SIG-M5 (cell line): ENCODE results near the gene CST9.
"Not testable (repeated sequence)": the region's sequence is repeated elsewhere in the genome, so short reads cannot be mapped to it uniquely, and the experiment has no call there.

Experiments
- DNase-seq: peaks from one replicate; lab custom pipeline; 2025; lab: John Stamatoyannopoulos, UW

The CST9 gene

DNA sequence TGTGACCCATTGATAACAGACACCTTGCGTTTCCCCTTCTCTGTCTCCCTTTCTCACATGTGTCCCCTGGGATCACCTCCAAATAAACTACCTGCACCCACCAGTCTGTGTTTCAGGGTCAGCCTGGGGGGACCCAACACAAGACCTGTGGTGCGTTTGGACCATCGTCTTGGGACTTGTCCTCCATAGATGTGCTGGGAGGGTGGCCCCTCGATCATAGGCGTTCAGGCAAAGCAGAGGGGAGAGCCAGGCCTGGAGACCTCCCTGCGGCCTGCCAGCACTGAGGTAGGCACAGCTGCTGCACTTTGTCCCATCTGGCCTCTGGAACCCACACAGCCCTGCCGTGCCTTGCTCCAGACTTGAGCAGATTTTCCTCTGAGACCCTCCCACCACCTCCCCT, 18.1 kb downstream of the CST9 start:
- DNase-seq, result no peak

DNA sequence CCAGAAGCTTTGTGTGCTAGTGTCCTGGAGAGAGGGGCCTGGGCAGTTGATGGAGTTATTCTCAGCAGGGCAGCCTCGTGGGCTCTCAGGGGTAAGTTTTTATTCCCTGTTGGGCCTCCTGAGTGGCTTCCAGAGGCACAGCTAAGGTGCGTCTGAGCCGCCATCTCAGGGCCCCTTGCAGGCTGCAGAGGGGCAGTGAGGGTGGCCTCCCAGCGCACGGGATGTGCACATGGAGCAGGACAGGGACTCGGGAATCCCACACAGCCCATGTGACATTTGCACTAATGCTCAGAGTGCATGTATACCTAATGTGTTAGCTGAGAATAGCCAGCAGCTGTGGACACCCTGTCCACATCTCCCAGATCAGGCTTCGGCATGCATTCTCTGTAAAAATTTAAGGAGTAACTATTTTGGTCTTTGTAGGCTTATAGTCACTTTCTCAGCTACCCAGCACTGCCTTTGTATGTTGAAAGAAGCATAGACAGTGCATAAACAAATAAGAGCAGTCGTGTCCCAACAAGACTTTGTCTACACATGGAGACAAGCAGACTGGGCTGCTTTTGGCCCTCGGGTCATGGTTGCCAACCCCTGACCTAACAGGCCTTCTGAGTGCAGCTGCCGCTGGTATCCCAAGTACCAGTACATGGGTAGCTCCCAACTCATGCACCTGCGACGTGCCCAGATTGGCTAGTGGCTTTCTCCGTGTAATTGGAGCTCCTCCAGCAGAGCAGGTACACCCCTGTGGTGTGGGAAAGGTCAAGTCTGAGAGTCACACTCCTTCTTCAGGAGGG, 18.8 kb downstream of the CST9 start:
- DNase-seq, result no peak

DNA sequence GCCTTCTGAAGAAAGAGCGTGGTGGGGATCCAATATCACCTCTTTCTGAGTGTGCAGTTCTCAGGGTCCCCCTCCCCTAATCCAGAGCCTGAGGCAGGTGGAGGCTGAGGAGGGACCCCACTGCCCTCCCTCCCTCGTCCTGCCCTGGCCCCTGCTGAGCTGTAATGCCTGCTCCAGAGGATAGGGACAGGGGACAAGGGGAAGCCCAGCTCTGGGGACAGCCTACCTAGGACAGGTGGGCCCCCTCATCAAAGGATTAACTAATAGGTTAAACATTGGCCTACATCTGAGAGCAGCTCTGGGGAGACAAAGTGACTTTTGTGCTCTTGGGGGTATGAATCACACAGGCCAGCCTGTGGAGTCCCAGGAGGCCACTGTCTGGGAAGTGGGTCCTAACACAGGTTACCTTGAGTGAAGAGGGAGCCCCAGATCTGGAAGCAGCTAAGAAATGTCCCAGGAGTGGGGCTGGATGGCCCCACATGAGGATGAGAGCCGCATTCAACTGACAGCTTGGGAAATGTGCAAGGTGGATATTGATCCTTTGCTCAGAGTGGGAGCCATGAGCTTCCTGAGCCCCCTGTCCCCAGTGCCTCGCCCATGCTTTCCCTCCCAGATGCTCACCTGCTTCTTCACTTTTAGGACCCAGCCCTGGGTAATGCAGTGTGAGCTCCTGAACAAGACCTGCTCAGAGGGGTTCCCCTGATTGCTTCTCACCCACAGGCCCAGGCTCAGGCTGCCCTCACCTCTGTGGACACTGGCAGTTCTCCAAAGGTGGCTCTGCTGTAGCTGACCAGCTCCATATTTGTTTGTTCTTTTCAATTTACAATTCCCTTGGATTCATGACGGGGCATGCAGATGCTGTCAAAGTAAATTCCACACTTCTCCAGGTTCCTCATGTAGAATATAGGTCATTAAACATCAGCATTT, 19.6 kb downstream of the CST9 start:
- DNase-seq, result no peak

DNA sequence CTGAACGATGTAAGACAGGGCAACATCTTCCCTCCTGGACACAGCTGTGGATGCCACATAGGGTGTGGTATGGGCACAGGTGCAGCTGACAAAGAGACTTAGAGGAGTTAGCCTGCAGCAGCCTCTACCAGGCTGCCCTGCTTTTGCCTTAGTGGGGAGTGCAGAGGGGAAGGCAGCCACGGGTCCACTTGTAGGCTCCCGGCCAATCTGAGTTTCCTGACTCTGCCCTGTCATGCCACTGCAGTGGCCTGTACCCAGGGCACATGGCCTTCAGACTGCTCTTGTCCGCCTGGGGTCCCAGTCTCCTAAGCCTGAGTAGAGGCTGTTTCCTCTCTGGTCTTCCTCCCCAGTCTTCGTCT, 20.3 kb downstream of the CST9 start:
- DNase-seq, result no peak

DNA sequence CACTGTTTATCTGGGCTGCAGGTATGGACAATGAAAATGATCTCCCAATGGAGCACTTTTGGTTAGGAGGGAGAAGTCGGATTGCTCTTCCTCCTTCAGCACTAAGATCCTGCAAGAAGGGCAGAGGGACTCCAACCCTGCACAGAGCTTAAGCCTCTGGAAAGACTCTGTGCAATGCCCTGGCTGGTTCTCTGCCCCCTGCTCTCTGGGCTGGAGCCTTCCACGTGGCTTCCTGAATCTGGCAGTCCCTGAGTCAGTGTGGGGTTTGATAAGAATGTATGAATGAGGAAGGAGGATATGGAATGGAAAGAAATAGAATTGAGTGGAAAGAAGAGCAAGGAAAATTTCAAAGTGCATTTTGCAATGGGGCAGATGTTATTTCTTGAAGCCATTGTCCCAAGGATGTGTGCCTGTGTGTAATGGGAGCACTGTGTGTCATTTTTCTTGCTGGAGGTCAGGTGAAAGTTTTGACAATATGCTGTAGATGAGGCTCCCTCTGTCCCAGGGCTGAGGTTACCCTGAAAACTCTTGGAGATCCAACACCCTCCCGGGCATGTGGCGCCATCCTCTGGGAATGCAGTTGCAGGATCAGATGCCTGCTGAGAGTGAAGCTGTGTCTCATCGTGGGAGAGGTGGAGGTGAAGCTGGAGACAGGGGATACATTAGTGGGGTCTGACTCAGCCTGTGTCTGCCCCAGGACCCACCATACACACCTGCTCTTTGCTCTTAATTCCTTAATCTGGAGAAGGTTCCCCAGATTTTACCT, 21.1 kb downstream of the CST9 start:
- DNase-seq, result no peak

DNA sequence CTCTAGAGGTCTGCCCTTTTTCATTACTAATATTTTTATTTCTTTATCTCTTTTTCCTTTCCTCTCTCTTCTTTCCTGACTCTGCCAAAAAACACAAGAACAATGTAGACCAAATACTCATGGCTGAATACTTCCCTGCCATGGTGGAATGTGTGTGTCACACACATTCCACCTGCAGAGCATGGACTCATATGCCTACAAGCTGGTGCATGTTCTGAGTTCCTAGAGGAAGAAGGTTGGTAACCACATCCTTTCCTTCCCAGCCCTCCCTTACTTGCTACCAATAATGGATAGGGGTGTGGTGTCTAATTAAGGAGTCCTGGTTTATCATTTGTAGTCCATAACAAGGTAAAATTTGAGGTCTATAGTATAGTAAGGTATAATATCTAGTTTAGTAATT, 22.2 kb downstream of the CST9 start:
- DNase-seq, result no peak

DNA sequence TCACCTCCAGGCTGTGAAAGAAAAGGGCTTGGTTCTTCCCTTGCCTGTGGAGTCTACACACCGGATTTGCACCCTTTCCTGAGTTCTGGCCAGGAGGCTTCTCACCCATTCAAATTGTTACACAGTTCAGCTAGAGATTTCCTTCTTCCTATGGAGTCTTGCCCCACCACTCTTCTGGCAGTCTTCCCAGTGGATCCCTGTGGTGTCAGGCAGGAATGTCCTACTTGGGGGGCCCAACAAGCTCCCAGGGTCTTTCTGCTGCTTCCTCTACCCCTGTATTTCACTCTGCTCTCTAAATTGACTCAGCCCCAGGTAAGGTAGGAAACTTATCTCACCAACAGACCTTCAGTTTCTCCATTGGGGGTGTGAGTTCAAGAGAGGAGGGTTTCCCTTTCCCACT, 23.4 kb downstream of the CST9 start:
- no peak for DNase-seq

DNA sequence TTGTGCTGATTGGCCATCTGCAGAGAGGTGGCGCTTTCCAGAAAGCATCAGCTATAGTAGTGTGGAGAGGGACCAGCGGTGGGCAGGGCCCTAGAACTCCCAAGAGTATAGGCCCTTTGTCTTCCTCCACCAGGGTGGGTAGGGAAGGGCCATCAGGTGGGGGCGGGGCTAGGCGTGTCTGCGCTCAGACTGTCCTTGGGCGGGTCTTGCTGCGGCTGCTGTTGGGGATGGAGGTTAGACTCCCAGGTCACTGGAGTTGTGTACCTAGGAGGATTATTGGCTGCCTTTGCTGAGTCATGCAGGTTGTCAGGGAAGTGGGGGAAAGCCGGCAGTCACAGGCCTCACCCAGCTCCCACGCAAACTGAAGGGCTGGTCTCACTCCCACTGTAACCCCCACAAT, 23.9 kb downstream of the CST9 start:
- DNase-seq, result not testable (repeated sequence)

DNA sequence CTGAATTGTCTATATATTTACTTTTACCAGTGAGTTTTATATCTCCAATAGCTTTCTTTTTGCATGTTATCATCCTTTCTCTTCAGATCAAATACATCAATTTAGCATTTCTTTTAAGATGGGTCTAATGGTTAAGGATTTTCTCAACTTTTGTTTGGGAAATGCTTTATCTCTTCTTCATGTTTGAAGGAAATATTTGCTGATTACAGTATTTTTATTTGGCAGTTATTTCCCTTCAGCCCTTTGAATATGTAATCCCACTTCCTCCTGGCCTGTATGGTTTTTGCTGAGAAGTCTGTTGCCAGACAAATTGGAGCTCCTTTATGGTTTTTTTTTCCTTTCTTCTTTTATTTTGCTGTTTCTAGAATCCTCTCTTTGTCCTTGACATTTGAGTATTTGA, 30.7 kb downstream of the CST9 start:
- DNase-seq, result no peak

DNA sequence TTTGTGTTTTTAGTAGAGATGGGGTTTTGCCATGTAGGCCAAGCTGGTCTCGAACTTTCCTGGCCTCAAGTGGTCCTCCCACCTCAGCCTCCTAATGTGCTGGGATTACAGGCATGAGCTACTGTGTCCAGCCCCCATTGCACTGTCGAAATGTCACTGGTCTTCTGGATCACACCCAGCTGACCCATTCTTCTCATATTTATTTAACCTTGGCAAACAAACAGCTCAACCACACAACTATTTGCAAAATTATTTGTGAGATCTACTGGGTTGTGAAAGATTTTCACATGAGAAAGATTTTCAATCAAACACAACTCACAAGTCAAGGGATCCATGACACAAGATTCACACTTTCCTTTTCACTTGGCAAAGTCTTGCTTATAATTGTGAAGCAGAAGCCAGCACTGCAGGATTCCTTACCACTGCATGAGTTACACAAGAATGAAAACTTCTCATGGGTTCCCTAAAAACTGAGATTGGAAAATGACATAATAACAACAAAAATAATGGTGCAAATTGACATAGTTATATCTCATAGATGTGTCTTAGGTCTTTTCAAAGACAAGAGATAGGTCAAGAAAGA, 35.4 kb downstream of the CST9 start:
- no peak for DNase-seq

DNA sequence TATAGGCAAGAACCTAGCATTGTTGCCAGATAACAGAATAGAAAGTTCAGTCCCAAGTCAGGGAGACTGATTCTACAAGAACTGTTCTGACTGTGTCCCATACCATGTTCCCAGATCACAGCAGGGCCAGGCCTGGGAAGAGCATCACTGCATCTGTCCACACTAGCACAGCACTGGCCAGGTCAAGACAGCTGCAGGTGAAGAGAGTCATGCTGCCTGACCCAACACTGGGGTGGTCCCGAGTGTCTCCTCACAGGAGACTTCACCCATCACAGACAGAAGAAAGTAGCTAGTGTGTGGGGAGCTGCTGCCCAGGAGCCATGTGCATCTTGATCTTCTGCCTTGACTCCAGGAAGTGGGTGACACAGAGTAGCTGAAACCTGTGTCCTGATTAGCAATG, 36.1 kb downstream of the CST9 start:
- no peak for DNase-seq

DNA sequence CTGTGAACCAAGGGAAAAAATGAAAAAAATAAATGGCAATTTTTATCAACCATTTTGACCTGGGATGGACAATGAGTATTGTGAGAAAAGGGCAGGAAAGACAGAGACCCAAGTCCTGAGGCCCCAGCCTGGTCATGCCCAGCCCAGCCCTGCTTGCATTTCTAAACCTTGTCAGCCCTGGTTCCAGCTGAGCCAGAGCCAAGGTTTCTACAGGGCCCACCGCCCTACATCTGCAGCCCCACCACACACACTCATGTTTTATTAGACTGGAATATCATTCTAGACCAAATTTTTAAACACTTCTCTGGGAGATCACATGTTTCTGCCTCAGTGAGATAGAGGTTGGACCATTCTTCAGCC, 36.8 kb downstream of the CST9 start:
- no peak for DNase-seq

DNA sequence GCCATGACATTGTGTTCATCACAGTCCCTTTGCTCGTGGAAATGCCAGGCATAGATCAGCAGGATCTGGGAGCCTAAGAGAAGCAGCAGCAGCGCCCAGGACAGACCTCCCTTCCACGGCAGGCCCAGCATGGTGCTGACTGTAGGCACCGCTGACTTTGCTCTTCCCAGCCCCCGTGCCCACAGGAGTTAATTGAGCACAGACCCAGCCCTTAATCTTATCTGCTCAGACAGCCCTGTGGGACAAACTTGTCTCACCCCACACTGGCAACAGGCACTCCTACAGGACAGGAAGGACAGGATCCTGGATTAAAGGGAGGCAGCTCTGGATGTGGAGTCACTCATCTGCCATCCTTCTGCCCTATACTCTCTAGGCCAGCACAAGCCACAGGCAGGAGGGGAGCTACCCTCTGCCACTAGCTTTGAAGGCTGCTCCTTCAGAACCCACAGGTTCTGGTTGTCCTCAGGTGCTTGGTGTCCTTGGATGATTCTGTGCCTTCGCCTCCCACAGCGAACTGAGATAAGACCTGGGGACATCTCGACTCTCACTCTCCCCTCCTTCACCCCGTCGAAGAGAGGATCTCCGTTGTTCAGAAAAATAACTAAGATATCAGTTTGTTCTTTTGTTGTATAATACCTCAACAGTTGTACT, 37.3 kb downstream of the CST9 start, which contains the start of gene CST9L:
Gene CST9L, minus strand, starts transcription at position 165 of the 651 bp plus-strand sequence. Its CDS starts 34 bp downstream, at position 131.
- DNase-seq, result no peak

DNA sequence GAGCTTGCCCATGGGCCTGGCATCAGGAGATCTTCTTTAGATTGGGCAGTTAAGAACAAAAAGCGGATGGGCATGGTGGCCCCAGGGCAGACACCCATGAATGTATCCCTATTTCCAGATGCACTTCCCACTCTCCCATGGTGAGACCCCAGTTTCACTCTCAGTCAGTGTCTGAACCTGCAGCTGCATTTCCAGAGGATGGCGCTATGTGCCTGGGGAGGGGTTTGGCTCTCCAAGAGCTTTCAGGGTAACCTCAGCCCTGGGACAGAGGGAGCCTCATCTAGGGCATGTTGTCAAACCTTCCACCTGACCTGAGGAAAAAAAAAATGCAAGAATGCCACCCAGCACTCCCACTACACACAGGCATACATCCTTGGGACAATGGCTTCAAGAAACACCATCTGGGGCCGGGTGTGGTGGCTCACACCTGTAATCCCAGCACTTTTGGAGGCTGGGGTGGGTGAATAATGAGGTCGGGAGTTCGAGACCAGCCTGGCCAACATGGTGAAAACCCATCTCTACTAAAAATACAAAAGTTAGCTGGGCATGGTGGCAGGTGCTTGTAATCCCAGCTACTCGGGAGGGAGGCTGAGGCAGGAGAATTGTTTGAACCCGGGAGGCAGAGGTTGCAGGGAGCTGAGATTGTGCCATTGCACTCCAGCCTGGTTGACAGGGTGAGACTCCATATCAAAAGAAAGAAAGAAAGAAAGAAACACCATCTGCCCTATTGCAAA, 39.4 kb downstream of the CST9 start:
- no peak for DNase-seq

DNA sequence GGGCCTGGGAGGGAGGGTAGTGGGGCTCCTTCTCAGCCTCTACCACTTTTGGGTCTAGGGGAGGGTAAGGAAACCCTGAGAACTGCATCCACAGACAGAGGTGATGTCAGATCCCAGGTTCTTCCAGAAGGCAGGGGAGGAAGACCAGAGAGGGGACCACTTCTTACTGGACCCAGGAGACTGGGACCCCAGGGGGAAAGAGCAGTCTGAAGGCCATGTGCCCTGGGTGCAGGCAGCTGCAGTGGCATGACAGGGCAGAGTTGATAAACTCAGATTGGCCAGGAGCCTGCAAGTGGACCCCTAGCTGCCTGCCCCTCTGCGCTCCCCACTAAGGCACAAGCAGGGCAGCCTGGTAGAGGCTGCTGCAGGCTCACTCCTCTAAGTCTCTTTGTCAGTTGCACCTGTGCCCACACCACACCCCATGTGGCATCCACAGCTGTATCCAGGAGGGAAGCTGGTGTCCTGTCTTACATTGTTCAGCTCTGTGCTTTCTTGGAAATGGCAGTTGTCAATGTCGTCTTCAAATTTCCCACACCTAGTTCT, 40.1 kb downstream of the CST9 start:
- DNase-seq, result no peak

DNA sequence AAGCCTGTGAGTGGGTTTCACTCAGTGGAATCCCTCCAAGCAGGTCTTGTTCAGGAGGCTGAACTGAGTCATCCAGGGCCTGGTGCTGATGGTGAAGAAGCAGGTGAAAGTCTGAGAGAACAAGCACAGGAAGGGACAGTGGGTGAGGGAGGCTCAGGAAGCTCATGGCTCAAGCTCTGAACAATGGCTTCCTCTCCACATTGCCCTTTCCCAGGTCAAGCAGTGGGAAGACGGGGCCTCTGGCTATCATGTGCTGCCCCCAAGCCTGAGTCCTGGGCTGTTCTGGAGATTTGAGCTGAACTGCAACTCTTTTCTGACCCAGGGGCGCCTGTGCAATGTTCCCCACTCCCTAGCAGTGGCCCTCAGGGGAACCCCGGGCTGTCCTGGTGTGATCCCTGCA, 40.8 kb downstream of the CST9 start:
- DNase-seq, result no peak

DNA sequence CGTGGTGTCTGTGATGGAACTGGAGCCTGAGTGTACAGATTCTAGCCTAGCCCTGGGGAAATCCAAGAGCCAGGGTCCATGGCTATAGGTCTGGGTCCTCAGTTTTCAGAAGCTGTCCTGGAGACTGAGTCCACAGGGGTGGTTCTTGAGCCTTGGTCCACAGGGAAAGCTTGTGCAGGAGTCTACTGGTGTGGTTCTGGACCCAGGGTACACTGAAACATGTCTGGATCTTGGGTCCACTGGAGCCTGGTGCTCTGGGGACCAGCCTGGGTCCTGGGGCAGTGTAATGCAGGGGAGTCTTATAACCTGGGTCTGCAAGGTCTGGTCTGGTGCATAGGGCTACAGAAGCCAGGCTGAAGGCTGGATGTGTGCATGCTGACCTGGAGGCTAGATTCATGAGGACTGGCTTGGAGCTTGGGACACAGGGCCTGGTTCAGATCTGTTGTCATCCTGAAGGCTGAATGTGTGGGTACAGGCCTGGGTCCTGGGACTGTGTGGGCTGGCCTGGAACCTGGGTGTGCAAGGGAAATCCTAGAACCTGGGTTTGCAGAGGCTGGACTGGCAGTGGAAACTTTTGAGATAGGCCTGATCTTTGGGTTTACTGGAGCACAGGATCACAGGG, 42.9 kb downstream of the CST9 start:
- DNase-seq, result no peak

DNA sequence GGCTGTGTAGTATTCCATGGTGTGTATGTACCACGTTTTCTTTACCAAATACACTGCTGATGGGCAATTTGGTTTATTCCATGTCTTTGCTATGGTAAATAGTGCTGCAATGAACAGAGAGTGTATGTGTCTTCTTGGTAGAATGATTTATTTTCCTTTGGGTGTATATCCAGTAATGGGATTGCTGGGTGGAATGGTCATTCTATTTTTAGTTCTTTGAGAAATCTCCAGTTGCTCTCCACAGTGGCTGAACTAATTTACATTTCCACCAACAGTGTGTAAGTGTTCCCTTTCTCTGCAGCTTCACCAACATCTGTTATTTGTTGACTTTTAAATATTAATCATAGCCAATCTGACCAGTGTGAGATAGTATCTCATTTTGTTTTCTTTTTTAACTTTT, 51.3 kb downstream of the CST9 start:
- no peak for DNase-seq
